Cortex of kidney (tissue), 1 donor: Measurements from ENCODE around the gene ATP6V0B.

ENCODE experiments used
- DNase-seq: peaks from one replicate; lab custom pipeline; 2025; lab: John Stamatoyannopoulos, UW

Gene ATP6V0B

GRCh38 chr1:44002606-44003157, 27.9 kb downstream of the ATP6V0B start:
- no peak for DNase-seq

GRCh38 chr1:44008259-44008658, 33.5 kb downstream of the ATP6V0B start:
- no peak for DNase-seq

GRCh38 chr1:44010935-44011471, 36.2 kb downstream of the ATP6V0B start:
- DNase-seq: no peak

DNA sequence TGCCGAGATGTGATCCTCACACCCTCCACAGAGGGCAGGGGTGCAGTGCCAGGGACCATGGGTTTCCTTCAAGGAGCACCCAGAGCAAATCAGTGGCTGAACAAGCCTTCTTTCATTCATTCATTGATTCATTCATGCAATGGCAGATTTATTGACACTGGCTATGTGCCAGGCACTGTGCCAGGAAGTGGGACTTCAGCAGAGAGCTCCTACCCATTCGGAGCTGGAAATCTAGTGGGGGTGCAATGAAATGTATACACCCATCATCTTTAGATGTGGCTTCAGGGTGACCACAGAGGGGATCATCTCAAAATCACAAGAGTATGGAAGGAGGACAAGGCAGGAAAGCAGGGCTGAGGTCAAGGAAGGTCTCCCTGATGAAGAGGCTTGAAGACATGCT, 37.6 kb downstream of the ATP6V0B start:
- DNase-seq: no peak

- no peak for DNase-seq
Measured at GRCh38 chr1:44012941-44013609, 38.3 kb downstream of the ATP6V0B start.

DNA sequence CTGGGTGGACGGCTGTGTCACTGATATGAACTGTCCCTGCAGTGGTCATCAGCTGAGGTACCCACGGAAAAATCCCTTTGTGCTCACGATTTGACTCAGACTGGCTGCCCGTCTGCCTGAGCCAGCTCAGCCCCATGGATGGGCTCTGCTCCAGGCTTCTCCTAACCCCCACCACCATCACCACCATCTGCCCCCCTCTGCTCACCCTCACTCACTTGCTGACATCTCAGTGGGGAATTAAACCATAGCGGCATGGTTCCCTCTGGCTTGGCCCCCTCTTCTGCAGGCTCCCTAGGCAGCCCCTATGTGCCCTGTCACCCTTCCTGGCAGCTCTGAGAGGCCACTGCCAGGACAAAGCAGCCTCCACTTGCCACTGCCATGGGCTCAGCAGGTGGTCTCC, 39.2 kb downstream of the ATP6V0B start:
- DNase-seq: no peak

DNA sequence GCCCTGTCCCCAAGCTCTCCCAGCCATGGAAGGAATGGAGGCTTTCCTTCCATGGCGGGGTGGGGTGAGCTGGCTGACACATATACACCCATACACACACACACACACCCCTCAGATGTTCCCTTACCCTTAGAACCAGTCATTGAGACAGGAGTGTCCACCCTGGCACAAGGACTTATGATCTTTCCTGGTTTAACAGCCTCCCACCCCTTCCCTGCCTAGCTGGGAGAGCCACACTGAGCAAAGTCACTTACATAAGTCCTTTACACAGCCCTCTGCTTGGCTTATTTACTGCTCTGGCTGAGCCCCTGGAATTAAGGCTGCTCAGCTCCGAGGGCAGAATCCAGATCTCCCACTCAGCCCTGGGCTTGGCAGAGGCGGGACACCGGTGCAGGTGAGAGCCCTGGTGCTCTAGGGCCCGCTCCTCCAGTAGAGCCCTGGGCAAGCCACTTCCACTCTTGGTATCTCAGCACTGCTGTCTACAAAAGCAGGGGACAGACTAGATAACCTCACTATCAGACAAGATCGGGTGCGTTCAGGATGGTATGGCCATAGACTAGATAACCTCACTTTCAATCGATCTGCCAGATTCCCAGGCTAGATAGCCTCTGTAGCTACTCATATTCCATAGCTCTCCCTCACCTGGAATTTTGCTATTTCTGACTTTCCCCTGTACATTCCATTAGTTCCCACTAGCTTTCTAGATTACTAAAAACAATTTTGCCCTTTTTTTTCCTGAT, 39.8 kb downstream of the ATP6V0B start:
- DNase-seq: no peak

DNA sequence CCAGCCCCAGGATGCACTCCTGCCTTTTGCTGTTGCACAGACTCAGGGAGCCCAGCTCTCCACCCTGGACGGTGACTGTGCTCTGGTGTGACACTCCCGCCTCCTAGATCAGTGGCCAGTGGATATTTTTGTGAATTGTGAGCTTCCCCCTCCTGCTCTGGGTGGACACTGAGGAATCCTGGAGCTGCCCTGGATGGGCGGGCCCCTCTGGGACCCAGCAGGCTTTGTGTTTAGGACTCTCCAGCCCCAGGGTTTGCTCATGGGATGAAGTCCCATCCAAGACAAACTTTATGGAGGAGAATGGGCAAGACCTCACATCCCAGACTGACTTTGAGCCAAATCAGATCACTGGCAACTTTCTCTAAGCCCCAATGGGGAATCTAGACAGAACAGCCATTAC, 40.4 kb downstream of the ATP6V0B start:
- DNase-seq: no peak

DNA sequence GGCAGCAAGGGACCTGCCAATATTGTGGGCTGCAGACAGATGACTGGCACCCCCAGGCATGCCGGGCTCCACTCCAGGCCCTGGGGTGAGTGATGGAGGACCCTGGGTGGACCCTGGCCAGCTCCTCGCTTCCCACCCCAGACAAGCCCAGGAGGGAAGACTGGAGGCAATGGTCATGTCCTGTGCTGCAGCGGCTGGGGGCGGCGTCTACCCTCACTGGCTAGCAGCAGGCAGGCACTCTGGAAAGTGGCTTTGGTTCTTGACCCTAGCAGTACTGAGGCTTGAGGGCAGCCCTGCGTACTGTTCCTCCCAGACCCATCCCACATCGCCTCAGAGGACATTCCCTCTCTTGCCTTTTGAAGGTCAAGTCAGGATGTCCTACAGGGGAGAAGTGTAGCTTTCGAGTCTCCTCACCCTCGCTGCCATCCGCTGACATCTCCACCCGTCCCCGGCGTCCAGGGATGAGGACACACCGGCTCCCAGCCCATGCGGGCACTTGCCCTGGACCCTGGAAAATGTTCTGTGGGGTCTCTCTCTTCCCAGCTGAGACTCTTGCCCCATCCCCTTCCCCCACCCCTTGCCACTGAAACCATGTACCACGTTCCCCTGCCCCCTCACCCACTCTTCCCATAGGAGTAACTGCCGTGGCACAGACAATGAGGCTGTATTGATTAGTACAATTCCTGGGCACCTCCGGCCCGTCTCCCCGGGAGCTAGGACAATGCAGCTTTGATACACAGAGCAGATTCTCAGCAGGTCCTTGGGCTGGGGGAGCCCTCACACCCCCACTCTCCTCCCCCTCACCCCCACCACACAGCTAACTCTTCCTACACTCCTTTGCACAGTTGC, 41.5 kb downstream of the ATP6V0B start:
- no peak for DNase-seq

GRCh38 chr1:44016890-44017400, 42.2 kb downstream of the ATP6V0B start:
- DNase-seq: no peak

GRCh38 chr1:44019466-44019948, 44.7 kb downstream of the ATP6V0B start:
- no peak for DNase-seq

DNA sequence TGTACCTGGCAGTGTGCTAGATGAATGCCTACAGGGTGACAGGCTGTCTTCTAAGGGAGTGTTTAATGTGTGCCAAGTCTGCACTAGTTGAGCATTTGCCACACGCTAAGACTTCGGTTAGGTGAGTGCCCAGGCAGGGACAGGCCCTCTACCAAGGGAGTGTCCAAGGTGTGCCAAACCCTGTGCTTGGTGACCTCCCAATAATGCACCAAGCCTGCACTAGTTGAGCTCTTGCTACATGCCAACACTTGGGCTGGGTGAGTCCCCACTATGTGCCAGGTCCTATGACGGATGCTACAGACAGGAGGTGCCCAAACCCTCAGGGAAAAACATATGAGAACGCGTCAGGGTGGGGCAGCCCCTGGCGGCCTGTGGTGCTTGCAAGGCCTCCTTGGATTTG, 45.7 kb downstream of the ATP6V0B start:
- DNase-seq: no peak

DNA sequence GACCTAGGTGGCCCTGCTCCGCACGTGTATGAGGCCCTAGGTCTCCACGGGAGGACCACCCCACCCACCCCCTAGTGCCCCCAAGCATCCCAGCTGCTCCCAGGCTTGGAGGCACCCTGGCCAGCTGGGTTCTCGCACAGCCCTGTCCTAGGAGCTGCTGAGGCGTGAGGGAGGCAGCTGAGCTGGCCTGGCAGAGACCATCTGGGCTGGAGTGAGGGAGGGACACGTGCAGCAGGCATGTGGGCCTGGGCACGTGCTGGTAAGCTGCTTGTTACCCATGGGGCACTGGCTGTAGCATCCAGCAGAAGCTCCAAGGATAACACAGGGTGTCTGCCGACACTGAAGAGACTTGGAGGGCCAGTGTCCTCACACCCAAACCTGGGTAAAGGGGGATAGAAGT, 46.4 kb downstream of the ATP6V0B start:
- DNase-seq: no peak

DNA sequence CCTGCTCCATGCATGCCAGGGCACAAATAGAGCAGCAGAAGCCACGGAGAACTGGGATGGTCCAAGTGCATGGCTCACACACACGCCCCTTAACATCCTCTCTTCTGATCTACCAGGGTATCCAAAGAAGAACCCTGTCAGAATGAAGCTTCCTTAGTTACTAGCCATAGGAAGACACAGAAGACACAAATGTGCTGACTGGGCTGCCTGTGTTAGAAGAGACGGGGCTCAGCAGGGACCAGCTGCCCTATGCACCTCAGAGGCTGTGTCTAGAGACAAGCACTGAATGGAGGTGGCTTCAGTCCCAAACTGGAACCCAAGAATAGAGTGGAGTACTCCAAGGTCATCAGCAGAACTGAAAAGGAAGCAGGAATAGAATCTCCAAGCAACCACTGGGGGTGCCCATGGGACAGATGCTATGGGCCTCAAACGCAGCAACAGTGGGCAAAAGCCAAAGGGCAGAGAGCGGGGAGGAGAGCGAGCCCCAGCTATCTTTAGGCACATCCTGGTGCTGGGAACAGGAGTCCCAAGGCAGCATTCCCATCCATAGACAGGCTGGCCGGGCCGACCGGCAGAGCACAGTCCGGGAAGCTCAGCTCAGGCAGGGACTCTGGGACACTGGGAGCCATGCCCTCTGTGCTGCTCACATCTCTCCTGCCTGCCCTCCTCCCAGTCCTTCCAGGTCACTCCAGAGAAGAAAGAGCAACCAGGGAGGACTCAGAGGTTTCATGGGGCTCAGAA, 47.0 kb downstream of the ATP6V0B start:
- no peak for DNase-seq

GRCh38 chr1:44024031-44024902, 49.5 kb downstream of the ATP6V0B start:
- no peak for DNase-seq

GRCh38 chr1:44024903-44025525, 50.3 kb downstream of the ATP6V0B start:
- no peak for DNase-seq

DNA sequence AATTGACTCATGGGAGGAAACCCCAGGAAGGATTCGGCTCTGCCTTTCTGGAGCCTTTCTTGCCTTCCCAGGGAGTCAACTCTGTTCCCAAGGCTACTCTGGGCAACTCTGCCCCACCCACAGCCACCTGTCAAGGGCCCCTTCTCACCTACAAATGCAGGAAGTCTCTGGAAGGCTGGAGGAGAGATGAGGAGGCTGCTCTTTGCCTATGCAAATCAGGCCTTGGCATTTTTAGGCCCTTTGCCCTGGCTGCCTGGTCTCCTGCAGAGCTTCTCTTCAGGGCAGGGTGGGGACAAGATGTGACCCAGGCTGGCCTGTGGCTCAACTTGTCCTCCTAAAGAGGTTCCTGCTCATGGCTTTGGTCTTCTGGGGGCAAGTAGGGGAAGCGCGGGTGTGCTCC, 51.1 kb downstream of the ATP6V0B start:
- no peak for DNase-seq

DNA sequence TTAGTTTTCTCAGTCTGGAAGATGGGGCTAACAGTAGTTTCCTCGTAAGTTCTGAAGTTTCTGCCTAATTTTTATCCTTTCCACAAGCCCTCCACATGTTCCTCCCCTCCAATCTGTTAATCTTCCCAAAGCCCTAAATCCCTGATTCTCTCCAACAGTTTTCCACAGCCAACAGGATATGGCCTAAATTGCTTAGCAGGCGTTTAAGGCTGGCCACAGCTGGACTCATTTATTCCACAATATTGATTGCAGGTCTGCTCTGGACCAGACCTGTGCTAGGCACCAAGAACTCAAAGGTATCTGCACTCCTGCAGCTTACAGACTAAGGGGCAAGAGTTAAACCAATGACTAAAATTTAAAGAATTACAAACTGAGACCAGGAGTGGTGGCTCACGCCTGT, 52.6 kb downstream of the ATP6V0B start:
- DNase-seq: no peak
